ENCODE measurements around the gene TEX29.

The TEX29 gene

DNA sequence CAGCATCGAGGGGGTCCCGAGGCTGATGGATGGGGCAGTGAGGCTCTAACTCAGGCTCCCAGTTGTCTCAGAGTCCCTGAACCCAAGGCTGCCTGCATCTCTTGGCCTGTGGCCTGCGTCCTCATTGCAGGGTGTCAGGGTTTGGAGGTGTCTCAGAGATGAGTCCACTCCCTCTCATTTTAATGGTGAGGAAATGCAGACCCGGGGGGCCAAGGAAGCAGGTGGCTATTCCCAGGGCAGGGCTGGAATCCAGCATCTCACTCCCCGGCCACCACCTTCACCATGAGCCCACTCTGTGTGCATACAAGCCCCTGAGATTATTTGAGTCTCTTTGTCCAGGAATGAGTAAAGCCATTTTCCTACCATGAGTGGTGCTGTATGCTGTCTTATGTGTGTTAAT, 21.4 kb downstream of the TEX29 start:
- no peak for DNase-seq (ENCODE audit: low read depth in 2 of 2)

DNA sequence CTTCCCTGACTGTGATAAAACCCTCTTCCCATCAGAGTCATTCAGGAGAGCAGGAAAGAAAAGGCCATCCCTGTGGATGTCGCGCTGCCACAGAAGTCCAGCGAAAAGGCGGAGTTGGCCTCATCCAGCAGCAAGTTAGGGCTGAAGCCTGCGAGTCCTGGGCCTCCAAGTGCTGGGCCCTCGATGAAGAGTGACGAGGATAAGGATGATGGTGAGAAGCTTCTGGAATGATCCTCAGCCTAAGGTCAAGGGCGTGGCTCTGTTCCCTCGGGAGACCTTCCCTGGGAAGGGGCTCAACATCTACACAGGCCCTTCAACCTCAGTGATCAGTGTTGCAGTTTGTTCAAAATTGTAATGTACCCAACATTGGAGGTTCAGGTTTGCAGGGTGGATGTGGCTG, 22.3 kb downstream of the TEX29 start:
- DNase-seq (ENCODE audit: low read depth in 2 of 2): no peak

DNA sequence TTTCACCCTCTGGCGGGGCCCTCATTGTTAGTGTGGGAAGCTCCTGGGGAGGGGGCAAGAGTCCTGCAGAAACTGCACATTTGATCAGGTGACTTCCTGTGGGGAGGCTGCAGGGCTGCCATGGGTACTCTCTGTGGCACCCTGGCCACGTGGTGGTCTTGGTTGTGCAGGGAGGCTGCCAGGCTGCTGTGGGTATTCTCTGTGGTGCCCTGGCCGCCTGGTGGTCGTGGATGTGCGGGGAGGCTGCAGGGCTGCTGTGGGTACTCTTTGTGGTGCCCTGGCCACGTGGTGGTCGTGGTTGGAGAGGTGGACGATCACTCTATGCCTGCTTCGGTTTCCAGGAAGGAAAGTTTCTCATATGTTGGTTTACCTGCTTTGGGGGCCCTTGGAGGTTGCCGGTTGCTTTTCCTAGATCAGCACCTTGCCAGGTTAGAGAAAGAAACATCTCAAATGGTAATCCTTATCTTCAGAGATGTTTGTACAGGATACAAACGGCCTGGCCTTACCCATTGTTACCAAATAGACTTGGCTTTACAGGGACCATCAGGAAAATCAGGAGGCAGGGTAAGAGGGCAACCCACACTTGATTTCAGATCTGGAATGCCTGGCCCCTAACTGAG, 22.9 kb downstream of the TEX29 start:
- DNase-seq (ENCODE audit: low read depth in 2 of 2): no peak

DNA sequence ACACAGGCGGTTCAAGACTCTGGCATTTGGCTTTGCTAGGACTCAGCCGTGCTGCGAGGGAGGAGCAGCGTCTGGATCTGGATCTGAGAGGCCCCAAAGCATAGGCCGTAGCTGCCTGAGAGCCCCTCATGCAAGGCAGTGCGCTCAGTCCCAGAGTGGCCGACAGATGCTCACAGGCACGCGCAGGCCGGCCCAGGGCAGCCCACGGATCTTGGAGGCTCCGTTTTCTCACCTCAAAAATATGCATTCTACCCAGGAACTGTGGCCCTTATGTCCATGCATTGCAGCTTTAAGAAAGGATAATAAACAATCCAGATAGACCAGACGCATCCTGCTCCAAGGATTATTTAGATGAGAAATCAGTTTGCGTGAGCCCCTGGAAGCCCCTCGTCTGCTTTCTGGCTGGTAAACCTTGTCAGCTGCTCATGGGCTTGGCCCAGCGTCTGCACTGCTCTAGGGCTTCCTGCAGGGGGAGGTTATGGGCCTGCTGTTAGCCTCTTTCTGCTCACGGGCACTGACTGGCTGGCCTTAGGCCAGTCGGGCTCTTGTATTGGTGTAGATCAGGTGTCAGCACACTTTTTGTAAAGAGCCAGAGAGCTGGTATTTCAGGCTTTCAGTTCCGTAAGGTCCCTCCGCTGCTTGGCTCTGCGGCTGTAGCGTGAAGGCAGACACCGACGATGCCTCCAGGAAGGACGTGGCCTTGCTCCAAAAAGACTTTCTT, 24.2 kb downstream of the TEX29 start:
- DNase-seq (ENCODE audit: low read depth in 2 of 2): no peak

DNA sequence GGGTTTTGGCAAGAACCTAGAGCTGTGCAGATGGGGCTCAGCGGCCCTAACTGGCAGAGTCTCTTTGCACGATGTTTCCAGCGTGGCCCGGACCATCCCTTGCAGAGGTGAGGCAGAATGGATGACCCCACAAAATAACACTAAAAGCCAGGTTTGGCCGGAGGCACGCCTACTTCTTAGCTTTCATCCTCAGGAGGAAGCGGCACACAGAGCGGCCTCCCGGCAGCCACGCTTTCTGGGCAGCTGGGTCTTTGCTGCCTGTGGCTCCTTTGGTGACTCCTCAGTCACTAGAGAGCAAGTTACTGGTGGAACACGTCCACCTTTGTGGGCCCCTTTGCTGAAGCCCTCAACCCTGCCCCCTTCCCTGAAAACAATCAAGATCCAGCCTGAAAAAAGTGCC, 25.2 kb downstream of the TEX29 start:
- DNase-seq (ENCODE audit: low read depth in 2 of 2): no peak

DNA sequence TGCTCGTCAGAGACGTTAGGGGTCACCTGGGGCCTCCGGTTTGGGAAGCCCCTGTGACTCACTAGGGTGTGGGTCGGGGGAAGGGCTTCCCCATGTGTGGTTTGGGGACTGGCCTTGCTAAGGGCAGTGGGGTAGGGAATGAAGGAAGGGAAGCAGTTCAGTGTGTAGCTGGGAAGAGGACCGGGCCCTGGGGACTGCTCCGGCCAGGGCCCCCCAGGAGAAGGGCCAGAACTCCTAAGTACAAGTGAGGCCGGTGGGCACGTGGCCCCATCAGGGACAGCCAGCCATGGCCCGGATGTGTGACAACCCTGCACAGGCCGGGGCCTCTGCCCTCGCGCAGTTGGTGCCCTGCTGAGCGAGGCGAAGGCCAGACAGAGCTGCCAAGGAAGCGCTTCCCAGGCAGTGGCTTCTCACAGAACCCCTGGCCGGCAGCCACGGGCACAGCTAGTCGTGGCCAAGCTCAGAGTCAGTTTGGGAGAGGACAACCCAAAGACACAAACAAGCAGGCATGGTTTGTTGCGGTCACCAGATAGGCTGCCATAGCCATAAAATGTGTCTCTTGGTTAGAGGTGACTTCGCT, 25.7 kb downstream of the TEX29 start:
- no peak for DNase-seq (ENCODE audit: low read depth in 2 of 2)

DNA sequence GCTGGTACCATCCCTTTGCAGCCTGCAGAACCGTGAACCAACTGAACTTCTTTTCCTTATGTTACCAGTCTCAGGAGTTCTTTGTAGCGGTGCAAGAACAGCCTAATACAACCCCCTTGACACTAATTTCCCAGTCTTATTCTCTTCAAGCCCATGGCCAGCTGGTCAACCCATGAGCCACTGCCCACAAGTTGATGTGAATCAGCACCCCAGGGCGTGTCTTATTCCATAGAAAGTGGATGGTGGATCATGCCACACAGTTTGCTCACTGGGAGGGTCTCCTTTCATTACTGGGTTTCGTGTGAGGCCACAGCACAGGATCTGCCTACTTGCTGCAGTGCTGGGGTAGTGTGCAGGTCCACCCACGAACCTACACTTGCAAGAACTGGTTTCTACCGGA, 27.0 kb downstream of the TEX29 start:
- no peak for DNase-seq (ENCODE audit: low read depth in 2 of 2)

DNA sequence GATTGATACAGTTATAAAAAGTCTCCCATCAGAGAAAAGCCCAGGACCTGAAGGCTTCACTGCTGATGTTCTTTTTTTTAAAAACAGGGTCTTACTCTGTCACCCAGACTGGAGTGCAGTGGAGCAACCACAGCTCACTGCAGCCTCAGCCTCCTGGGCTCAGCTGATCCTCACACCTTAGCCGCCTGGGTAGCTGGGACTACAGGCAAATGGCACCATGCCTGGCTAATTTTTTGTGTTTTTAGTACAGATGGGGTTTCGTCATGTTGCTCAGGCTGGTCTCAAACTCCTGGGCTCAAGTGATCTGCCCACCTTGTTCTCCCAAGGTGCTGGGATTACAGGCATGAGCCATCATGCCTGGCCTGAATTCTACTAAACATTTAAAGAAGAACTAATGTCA, 33.1 kb downstream of the TEX29 start:
- no peak for DNase-seq (ENCODE audit: low read depth in 2 of 2)

DNA sequence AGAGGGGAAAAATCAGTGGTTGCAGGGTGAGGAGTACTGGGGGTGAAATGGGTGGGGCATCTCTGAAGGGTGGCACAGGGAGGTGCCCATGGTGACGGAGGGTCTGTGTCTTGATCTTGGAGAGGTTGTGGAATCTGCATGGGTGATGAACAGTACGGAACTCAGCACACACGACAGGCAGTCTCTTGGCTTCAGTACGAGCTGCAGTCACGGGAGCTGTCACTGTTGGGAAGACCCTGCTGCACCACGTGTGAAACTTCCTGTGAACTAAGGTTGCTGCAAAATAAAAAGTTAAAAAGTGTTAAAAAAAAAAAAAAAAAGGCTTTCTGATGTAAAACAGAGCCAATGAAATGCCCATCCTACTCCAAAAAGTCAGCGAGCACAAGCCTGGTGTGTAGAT, 34.3 kb downstream of the TEX29 start:
- no peak for DNase-seq (ENCODE audit: low read depth in 2 of 2)

DNA sequence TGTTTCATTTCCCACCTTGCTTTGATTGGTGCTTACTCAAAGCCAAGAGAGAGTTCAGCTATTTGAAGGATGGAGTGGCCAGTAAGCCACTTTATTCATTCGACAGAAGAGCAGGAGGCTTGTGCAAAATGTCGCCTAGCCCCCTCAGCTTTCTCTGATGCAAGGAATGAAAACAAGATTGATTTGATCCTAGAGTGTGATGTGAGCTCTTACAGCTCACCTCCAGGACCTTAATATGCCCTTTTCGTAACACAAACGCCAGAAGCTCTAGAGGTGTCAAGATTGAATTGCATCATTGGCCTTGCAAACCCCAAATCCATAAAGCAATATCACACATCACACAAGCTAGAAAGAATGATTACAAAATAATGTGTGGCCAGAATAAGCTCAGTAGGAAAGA, 36.4 kb downstream of the TEX29 start:
- no peak for DNase-seq (ENCODE audit: low read depth in 2 of 2)

DNA sequence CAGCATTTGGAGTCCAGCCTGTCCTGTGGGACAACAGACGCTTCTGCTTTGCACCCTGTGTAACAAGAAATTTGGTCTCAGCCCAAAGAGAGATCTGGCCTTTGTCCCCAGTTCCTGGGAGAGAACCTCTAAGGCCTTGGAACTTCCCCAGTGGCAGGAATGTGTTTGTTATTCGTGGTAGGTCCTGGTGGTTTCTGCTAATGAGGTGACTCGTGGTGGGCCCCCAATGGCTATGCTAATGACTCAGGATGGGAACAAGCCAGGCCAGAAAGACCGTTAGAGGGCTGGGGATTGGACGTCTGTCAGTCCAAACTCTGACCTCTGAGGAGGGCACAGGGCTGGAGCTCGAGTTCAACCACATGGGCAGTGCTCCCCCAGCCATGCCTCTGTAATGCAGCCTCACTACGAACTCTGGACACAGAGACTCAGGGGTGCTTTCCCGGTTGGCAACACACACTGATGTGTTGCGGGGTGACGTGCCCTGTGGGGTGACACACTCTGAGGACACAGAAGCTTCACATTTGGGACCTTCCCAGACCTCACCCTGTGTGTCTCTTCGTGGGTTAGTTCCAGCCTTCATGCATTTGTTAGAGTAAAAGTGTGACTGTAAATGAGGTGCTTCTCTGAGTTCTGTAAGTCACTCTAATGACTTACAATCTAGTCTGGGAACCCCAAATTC, 38.9 kb downstream of the TEX29 start:
- DNase-seq (ENCODE audit: low read depth in 2 of 2): no peak

DNA sequence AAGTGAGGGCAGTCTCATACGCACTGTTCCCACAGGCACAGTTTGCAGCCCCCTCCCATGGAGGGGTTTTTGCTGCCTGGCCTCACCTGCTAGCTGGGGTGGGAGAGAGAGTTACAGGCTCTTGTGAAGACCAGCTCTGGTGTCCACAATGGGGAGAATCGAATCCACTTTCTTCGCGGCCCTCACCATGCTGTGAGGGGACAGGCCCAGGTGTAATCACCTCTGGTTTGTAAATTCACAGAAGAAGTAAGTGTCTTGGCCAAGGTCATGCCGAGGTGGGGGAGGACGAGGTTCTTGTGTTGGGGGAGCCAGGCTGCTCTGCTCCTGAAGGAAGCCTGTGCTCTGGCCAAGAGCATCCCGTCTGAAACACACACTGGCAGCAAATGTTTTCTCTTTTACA, 39.5 kb downstream of the TEX29 start:
- no peak for DNase-seq (ENCODE audit: low read depth in 2 of 2)

DNA sequence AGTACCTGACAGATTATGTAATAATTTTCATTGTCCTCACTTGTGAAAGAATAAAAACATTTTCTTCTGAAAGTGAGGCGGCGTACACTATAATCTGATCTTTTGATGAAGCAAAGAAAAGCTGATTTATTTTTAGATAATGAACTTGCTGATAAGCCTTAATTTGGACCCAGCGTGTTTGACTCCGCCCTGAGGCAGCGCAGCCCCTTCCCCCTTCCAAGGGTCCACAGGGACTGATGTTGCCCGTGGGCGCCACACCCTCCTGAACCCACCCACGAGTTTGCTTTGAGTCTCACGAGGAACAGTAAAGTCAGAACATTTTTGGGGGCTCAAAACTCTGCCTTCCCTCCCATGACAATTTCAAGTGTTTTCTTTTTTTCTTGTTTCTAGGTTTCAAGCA, 40.0 kb downstream of the TEX29 start:
- no peak for DNase-seq (ENCODE audit: low read depth in 2 of 2)

DNA sequence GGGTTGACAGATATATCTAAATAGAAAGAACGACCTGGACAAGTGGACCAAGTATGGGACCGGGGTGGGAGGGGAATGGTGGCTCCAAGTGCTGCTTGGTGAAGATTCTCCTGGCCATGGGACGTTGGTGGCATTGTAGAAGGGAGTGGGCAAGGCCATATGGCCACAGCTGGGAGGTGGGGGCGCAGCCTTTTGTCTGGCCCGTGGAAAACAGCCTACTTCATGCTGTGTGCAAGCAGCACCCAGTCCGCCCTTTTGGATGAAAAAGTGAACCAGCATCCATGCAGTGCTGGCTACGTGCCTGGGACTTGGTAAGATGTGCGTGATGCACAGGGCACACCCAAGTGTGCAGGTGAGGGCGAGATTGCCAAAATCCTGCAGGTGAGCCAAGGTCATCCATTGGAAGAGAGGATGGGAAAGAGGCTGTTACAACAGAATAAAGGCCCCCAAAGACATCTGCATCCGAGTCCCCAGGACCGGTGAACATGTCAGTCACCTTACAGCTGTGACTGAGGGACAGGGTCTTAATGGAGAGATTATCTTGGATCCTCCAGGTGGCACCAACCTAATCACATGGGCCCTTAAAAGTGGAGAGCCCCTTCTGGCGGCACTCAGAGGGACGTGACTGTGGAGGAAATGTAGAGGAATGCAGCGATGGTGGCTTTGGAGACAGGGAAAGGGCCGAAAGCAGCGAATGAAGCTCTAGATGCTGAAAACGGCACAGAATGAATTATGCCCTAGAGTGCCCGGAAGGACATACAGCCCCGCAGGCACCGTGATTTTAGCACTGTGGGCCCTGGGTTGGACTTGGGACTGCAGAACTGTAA, 40.8 kb downstream of the TEX29 start:
- no peak for DNase-seq (ENCODE audit: low read depth in 2 of 2)

DNA sequence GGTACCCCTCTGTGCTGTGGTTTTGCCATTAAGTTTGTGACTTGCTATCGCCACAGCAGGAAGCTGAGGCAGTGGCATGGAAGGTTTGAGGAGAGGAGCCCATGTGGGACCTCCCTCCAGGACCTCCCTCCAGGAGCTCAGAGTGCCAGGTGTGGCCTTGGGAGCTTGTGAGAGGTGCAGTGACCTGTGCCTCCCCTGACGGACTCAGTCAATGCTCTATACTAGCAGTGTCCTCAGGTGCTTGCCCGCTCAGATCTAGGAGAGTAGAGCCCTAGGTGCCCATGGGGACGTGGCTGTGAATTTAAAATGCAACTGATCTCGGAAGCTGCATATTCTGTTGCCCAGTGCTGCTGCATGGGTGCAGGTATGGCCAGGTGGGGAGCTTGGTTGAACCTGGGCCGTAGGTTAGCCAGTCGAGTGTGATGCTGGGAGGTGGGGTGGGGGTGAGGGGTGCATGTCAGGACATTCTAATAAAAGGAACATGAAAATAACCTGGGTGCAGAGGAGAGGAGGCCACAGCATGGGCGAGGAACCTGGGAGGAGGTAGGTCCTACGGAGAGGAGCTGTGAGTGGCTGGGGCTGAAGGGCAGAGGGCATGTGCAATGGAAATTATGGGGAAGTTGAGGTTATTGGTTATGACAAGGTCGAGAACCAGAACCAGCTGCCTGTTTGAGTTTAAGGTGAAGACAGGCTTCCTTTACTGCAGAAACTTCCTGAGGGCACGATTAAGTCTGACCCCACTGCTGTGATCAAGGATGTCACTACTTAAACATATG, 41.6 kb downstream of the TEX29 start:
- no peak for DNase-seq (ENCODE audit: low read depth in 2 of 2)

DNA sequence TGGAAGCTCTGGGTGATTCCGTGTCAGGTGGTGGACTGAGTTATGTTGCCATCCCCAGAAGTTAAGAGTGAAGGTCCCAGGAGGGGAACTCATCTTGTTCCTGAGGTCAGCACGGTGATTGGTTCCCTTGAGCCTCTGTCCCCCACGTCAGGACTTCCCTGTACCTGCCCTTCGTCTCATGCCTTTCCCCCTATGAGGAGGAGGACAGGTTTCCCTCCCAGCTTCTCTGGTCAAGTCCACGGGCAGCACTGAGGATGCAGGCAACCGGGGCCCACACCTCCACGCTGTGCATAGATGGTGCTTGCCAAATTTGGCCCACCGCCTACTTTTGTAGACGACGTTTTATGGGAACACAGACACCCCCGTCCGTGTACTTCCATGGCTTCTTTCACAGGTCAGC, 42.7 kb downstream of the TEX29 start:
- no peak for DNase-seq (ENCODE audit: low read depth in 2 of 2)

DNA sequence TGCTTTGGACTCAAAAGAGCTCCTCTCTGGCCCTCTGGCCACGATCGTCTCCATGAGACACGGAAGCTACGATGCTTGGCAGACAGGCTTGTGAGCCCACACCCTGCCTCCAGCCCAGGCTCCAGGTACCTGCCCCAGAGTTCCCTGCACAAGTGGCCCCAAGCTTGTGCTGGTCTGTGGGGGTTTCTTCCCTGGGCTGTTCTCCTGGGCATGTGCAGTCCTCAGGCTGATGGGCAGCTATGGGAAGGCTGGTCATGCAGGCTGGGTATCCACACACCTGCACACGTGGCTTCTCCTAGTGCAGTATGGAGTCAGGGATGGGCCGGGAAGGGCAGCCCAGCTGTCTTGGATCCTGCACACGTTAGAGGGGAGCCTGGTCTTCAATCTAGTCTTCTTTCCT, 43.1 kb downstream of the TEX29 start:
- no peak for DNase-seq (ENCODE audit: low read depth in 2 of 2)

DNA sequence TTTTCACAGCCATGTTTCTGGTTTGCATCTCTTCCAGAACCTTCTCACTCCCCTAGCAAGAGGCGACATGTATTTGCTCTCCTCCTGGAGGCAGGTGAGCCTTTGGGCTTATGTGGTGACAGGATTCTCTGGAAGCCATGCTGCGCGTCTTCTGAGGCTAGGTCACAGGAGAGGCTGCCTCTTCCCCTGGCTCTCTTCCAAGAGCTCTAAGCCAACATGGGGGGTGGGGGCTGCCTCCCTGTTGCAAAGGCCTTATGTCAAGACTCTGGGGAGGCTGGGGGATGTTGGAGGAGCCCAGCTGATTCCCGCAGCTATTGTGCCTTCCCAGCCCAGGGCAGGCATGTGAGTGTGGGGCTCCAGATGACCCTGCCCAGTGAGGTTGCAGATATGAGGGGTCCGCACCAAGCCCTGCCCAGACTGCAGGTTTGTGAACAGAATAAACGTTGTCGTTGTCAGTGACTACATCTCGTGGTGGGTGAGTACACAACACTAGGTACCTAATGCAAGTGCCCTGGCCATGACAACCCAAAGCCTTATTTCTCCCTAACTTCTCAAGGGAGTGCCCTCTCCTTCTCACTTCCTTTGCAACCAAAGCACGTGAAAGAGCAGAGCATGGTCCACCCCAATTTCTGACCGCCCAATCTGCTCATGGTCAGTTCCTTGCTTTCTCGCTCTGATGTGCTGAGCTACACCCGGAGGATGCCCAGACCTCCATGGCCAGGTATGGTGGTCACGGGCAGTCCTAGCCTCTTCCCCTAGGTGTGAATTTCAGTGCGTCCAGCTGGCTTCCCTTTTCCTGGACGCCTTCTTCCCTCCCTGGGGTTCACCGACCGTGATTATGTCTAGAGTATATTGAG, 44.9 kb downstream of the TEX29 start:
- DNase-seq (ENCODE audit: low read depth in 2 of 2): no peak

DNA sequence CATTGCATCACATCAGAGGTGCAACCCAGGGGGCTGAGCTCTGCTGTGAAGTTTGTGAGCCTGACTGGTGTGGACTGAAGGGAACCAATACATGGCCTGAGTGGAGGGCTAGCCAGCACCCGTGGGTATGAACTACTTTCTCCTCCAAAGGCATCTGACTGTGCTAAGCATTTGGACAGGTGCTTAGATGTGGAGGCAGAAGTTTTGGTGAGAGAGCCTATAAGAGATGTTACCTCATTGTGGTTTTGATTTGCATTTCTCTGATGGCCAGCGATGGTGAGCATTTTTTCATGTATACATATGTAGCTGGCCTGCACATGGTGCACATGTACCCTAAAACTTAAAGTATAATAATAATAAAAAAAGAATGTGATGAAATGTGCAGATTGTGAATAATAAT, 46.9 kb downstream of the TEX29 start:
- DNase-seq (ENCODE audit: low read depth in 2 of 2): no peak

DNA sequence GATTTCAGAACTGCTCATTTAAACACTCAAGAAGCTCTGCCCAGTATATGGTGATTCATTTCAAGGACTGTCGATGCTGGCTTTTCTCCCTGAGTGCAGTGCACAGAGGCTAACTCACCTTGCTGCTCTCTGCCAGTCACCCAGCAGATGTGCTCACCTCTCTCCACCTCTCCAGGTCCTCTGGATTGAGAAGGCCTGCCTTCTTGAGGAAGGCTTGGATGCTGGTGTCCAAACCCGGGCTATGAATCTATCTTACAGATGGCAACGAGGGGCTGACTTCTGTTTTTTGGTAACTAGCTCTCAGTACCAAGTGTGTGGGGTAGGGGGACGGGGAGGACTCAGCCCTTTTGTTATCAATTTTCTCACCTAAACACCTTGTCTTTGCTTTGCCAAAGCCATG, 47.6 kb downstream of the TEX29 start:
- DNase-seq (ENCODE audit: low read depth in 2 of 2): no peak
